ENCODE results near the gene SMYD3. TPM values are rescaled to one million over a fixed set of nuclear protein-coding genes. Genes with fewer than 3 reads are reported as not detected.

SMYD3 gene
- total RNA-seq, 2 donors from 2014 or later, result 23.8 to 34.0 TPM

- no peaks in the 10 kb centered on the region for H3K9me3 Mint-ChIP-seq
- H3K27me3 Mint-ChIP-seq, result no peaks in the 10 kb centered on the region
- H3K36me3 Mint-ChIP-seq (ENCODE audit: low read depth), result no peaks in the 10 kb centered on the region
- H3K4me1 Mint-ChIP-seq, result no peaks in the 10 kb centered on the region
- no peak overlapping the region for H3K27ac Mint-ChIP-seq
- no peak overlapping the region for H3K4me3 Mint-ChIP-seq
- no peak for ATAC-seq (replicated peaks)
Measured at GRCh38 chr1:246199086-246199645, 307.9 kb downstream of the SMYD3 start.

GRCh38 chr1:246198115-246198816 lies 308.8 kb downstream of the SMYD3 start:
- ATAC-seq (replicated peaks), result no peak
- Mint-ChIP-seq H3K27me3 (no peaks in the 10 kb centered on the region), H3K9me3 (no peaks in the 10 kb centered on the region), H3K4me3 (no peak overlapping the region), H3K4me1 (no peaks in the 10 kb centered on the region), H3K36me3 (ENCODE audit: low read depth) (no peaks in the 10 kb centered on the region), H3K27ac (no peak overlapping the region)

GRCh38 chr1:246197076-246197475 lies 310.0 kb downstream of the SMYD3 start:
- no peak for ATAC-seq (replicated peaks)
- H3K4me3 Mint-ChIP-seq, result no peak overlapping the region
- no peaks in the 10 kb centered on the region for H3K9me3 Mint-ChIP-seq
- H3K36me3 Mint-ChIP-seq (ENCODE audit: low read depth), result no peaks in the 10 kb centered on the region
- H3K4me1 Mint-ChIP-seq, result no peaks in the 10 kb centered on the region
- H3K27ac Mint-ChIP-seq, result no peak overlapping the region
- H3K27me3 Mint-ChIP-seq, result no peaks in the 10 kb centered on the region

- no peak for ATAC-seq (replicated peaks)
- H3K4me3 Mint-ChIP-seq, result no peak overlapping the region
- H3K27me3 Mint-ChIP-seq, result no peaks in the 10 kb centered on the region
- H3K36me3 Mint-ChIP-seq (ENCODE audit: low read depth), result no peaks in the 10 kb centered on the region
- no peaks in the 10 kb centered on the region for H3K4me1 Mint-ChIP-seq
- no peak overlapping the region for H3K27ac Mint-ChIP-seq
- no peaks in the 10 kb centered on the region for H3K9me3 Mint-ChIP-seq
Measured at GRCh38 chr1:246195296-246195695, 311.8 kb downstream of the SMYD3 start.

- no peaks in the 10 kb centered on the region for H3K27me3 Mint-ChIP-seq
- H3K27ac Mint-ChIP-seq, result no peak overlapping the region
- no peaks in the 10 kb centered on the region for H3K9me3 Mint-ChIP-seq
- no peak for ATAC-seq (replicated peaks)
- no peaks in the 10 kb centered on the region for H3K36me3 Mint-ChIP-seq (ENCODE audit: low read depth)
- H3K4me3 Mint-ChIP-seq, result no peak overlapping the region
- H3K4me1 Mint-ChIP-seq, result no peaks in the 10 kb centered on the region
Measured at GRCh38 chr1:246193537-246193936, 313.5 kb downstream of the SMYD3 start.

DNA sequence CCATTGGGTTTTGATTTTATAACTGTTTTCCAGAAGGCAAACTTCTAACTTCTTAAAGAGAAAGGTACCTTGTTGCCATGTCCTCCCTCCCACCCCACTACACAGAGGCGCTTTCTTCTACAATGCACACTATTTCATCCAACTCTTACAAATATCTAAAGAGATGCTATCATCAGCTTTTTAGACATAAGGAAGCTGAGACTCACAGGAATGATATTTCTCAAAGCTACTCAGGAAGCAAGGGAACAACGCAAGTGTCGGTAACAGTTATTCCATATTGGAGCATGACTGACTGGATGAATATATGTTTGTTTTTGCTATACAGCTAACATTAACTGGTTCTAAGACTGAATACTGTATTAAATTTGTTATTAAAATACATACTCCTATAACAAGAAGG lies 318.0 kb downstream of the SMYD3 start:
- Mint-ChIP-seq H3K9me3 (no peaks in the 10 kb centered on the region), H3K4me1 (no peaks in the 10 kb centered on the region), H3K4me3 (no peak overlapping the region), H3K27me3 (no peaks in the 10 kb centered on the region), H3K36me3 (ENCODE audit: low read depth) (no peaks in the 10 kb centered on the region), H3K27ac (no peak overlapping the region)
- ATAC-seq (replicated peaks), result no peak

- Mint-ChIP-seq H3K27me3 (no peaks in the 10 kb centered on the region), H3K9me3 (no peaks in the 10 kb centered on the region), H3K36me3 (ENCODE audit: low read depth) (no peaks in the 10 kb centered on the region), H3K27ac (no peak overlapping the region), H3K4me1 (no peaks in the 10 kb centered on the region), H3K4me3 (no peak overlapping the region)
- ATAC-seq (replicated peaks), result no peak
Measured at GRCh38 chr1:246187834-246188372, 319.2 kb downstream of the SMYD3 start.

GRCh38 chr1:246184503-246184902 lies 322.6 kb downstream of the SMYD3 start:
- H3K4me3 Mint-ChIP-seq, result no peak overlapping the region
- no peaks in the 10 kb centered on the region for H3K27me3 Mint-ChIP-seq
- no peaks in the 10 kb centered on the region for H3K9me3 Mint-ChIP-seq
- no peak for ATAC-seq (replicated peaks)
- H3K36me3 Mint-ChIP-seq (ENCODE audit: low read depth), result no peaks in the 10 kb centered on the region
- H3K27ac Mint-ChIP-seq, result no peak overlapping the region
- H3K4me1 Mint-ChIP-seq, result peaks cover 6% of the 10 kb centered on the region

DNA sequence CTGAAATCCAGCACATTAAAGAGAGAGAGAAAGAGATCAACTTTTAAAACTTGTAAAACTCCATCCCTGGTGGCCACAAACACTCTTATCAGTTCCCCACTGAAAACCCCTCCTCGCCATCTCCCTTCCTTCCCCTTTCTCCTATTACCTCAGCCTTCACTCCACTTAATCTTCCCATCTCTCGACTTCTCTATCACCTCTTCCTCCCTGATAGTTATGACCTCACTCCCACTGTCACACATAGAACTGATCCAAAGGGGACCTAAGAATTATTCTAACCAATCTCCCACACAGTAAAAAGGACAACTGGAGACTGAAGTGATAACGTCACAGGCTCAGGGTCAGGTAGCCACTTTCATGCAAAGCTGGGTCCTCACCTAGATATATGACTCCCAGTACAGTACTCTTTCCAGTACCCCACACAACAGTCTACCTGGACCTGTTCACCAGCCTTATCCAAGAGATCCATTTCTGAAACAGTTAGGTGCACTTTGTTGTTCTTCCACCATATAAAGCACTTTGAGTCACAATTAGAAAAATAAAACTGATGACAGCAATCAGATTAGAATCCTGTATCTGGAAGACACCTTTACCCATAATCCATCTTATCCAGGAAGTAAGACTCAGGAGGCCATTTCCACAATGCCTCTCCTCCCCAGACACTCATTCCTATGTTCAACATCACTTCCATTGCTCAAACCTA lies 324.8 kb downstream of the SMYD3 start:
- no peak overlapping the region for H3K4me3 Mint-ChIP-seq

DNA sequence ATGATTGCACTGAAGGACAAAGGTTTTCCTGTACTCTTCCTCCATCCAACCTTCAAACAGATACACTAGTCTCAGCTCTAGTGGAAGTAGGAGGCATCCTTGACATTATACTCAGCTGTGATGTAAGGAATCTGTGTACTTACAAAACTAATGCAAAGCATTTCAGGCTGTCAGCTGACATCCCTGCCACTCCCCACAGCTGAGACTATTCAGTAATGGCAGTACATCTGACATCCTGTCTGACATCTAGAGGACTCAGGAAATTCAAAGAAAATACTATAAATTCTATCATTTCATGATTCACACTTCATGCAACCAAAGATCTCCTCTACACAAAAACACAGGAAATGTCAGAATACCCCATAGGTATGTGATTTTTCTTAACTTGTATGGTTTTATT lies 325.8 kb downstream of the SMYD3 start:
- no peak overlapping the region for H3K27ac Mint-ChIP-seq
- no peaks in the 10 kb centered on the region for H3K27me3 Mint-ChIP-seq
- ATAC-seq (replicated peaks), result no peak
- H3K36me3 Mint-ChIP-seq (ENCODE audit: low read depth), result peaks cover 4% of the 10 kb centered on the region
- no peak overlapping the region for H3K4me3 Mint-ChIP-seq
- H3K9me3 Mint-ChIP-seq, result no peaks in the 10 kb centered on the region
- peaks cover 6% of the 10 kb centered on the region for H3K4me1 Mint-ChIP-seq

More for the DNA sequence above, 324.8 kb downstream of the SMYD3 start:
- Mint-ChIP-seq H3K27me3 (no peaks in the 10 kb centered on the region), H3K4me1 (peaks cover 6% of the 10 kb centered on the region), H3K9me3 (no peaks in the 10 kb centered on the region), H3K36me3 (ENCODE audit: low read depth) (peaks cover 3% of the 10 kb centered on the region), H3K27ac (no peak overlapping the region)
- ATAC-seq (replicated peaks), result no peak

GRCh38 chr1:246179401-246179800 lies 327.7 kb downstream of the SMYD3 start:
- H3K4me1 Mint-ChIP-seq, result peaks cover 6% of the 10 kb centered on the region
- H3K36me3 Mint-ChIP-seq (ENCODE audit: low read depth), result peaks cover 4% of the 10 kb centered on the region
- H3K27ac Mint-ChIP-seq, result no peak overlapping the region
- H3K4me3 Mint-ChIP-seq, result no peak overlapping the region
- H3K27me3 Mint-ChIP-seq, result no peaks in the 10 kb centered on the region
- no peaks in the 10 kb centered on the region for H3K9me3 Mint-ChIP-seq
- ATAC-seq (replicated peaks), result no peak

GRCh38 chr1:246178717-246179311 lies 328.3 kb downstream of the SMYD3 start:
- Mint-ChIP-seq H3K4me1 (peaks cover 6% of the 10 kb centered on the region), H3K36me3 (ENCODE audit: low read depth) (peaks cover 4% of the 10 kb centered on the region), H3K4me3 (no peak overlapping the region), H3K9me3 (no peaks in the 10 kb centered on the region), H3K27me3 (no peaks in the 10 kb centered on the region), H3K27ac (no peak overlapping the region)
- ATAC-seq (replicated peaks), result no peak

- peaks cover 4% of the 10 kb centered on the region for H3K36me3 Mint-ChIP-seq (ENCODE audit: low read depth)
- H3K4me3 Mint-ChIP-seq, result no peak overlapping the region
- H3K27ac Mint-ChIP-seq, result no peak overlapping the region
- no peaks in the 10 kb centered on the region for H3K27me3 Mint-ChIP-seq
- ATAC-seq (replicated peaks), result no peak
- H3K9me3 Mint-ChIP-seq, result no peaks in the 10 kb centered on the region
- no peaks in the 10 kb centered on the region for H3K4me1 Mint-ChIP-seq
Measured at GRCh38 chr1:246176126-246177024, 330.7 kb downstream of the SMYD3 start.
